ENCODE results near the gene AOC2.
"Not testable (repeated sequence)": the region's sequence is repeated elsewhere in the genome, so short reads cannot be mapped to it uniquely, and the experiment has no call there.

GRCh38 chr17:42856516-42856915 lies 12.1 kb downstream of the AOC2 start:
- not testable (repeated sequence) for TF ChIP-seq SMAD3 (CRISPR knock-in tag; conservative IDR thresholded peaks at IDR 0.05); FOXK1 (CRISPR knock-in tag; IDR thresholded peaks at IDR 0.05; ENCODE audit: borderline replicate concordance); TAF1 (IDR thresholded peaks at IDR 0.05; ENCODE audit: control insufficient read depth, extremely low read depth, insufficient read depth, low read length, severe bottlenecking); LEF1 (IDR thresholded peaks at IDR 0.05); NR2C2 (CRISPR knock-in tag; IDR thresholded peaks at IDR 0.05); NR2C2 (tag; IDR thresholded peaks at IDR 0.05); POLR2AphosphoS5 (IDR thresholded peaks at IDR 0.05; ENCODE audit: control insufficient read depth, insufficient read depth, low read depth, low read length); JUND (IDR thresholded peaks at IDR 0.05; ENCODE audit: borderline replicate concordance, low read depth, low read length); JUND (tag; IDR thresholded peaks at IDR 0.05; ENCODE audit: borderline replicate concordance, low read depth, low read length)
